ACC112 (cell line): ENCODE measurements around the gene CCNI.

Experiments
- H2AFZ ChIP-seq: fragments of 200-600 bp; sonication (generic); one replicate; pipeline ENCODE4 v1.6.0; 2017; ENCODE audit warnings: antibody characterized with exemption, low read length; ENCODE audit not compliant: unreplicated experiment
- H3K27ac ChIP-seq: fragments of 200-600 bp; sonication (generic); 2 replicates; pipeline ENCODE4 v1.5.1; 2014; ENCODE audit warnings: low read depth, mild to moderate bottlenecking, antibody characterized with exemption, low read length, moderate library complexity
- H3K27me3 ChIP-seq: fragments of 200-600 bp; sonication (generic); 2 replicates; pipeline ENCODE4 v1.6.1; 2014; ENCODE audit warnings: mild to moderate bottlenecking, antibody characterized with exemption, low read length, moderate library complexity, mixed read lengths; ENCODE audit not compliant: insufficient read depth
- H3K36me3 ChIP-seq: fragments of 200-600 bp; sonication (generic); 2 replicates; pipeline ENCODE4 v1.6.1; 2016; ENCODE audit warnings: mild to moderate bottlenecking, antibody characterized with exemption, low read length, moderate library complexity, mixed read lengths; ENCODE audit not compliant: insufficient read depth
- H3K4me1 ChIP-seq: fragments of 200-600 bp; sonication (generic); one replicate; pipeline ENCODE4 v1.6.1; 2016; ENCODE audit warnings: low read length, mixed read lengths; ENCODE audit not compliant: insufficient read depth, unreplicated experiment, control insufficient read depth
- H3K4me3 ChIP-seq: fragments of 200-600 bp; sonication (generic); 2 replicates; pipeline ENCODE4 v1.5.1; 2014; ENCODE audit warnings: mild to moderate bottlenecking, low read depth, low read length
- H3K79me2 ChIP-seq: fragments of 200-600 bp; sonication (generic); one replicate; pipeline ENCODE4 v1.6.0; 2016; ENCODE audit warnings: low read length; ENCODE audit not compliant: control insufficient read depth, unreplicated experiment, insufficient read depth

CCNI gene

DNA sequence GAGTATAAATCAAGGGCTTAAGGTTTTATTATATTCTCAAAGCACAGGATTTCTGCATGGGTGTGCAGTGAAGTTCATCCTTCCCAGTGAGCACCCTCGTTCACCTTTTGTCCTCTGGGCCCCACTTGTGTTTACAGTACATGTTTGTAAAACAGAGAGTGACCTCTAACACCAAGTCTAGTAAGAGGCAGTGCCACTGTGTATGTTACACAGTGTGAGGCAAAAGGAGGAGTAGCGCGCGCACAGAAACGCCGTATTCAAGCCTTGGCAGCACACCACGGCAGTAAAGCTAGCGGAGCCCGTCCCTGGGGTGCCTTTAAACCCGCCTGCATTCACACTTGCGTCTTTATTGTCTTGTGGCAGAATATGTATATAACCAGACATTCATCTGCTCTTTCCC lies 51.9 kb downstream of the CCNI start:
- H3K79me2 ChIP-seq, result no peaks in the 10 kb centered on the region
- peaks cover 26% of the 10 kb centered on the region for H3K36me3 ChIP-seq
- H3K4me3 ChIP-seq, result no peak overlapping the region
- H3K27ac ChIP-seq, result no peak overlapping the region
- H3K27me3 ChIP-seq, result no peaks in the 10 kb centered on the region
- H3K4me1 ChIP-seq, result peaks cover 32% of the 10 kb centered on the region
- no peak overlapping the region for H2AFZ ChIP-seq

DNA sequence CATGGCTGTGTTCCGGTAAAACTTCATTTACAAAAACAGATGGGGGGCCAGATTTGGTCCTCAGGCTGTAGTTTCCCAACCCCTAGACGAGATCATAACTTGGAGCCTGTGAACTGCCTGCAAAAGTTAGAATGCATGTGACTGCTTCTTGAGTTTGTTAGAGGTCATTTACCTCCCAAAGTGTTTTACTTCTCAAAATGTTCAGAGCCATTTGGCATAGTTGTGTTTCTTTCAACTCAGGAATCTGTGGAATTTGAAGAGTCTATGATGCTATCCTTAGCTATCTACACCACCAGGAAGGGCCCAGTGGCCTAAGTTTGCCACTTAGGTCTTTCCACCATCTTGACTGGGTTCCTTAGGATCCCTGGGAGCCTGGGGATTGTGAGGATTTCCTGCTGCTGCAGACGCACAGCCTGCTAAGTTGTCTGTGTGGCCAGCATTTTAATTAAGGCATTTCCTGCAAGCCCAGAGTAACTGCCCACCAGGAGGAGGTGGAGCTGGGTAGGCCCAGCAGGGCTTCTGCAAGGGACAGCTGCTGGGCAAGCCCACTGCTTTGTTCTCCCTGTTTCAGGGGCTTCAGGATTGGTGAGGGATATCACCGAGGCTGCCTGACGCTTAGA lies 53.1 kb downstream of the CCNI start:
- Histone ChIP-seq H3K4me1 (peaks cover 32% of the 10 kb centered on the region), H2AFZ (no peak overlapping the region), H3K27ac (peak overlapping the region; percentile 61), H3K27me3 (no peaks in the 10 kb centered on the region), H3K4me3 (no peak overlapping the region), H3K36me3 (peaks cover 23% of the 10 kb centered on the region; the same call in 1 of the 2 replicates), H3K79me2 (no peaks in the 10 kb centered on the region)

DNA sequence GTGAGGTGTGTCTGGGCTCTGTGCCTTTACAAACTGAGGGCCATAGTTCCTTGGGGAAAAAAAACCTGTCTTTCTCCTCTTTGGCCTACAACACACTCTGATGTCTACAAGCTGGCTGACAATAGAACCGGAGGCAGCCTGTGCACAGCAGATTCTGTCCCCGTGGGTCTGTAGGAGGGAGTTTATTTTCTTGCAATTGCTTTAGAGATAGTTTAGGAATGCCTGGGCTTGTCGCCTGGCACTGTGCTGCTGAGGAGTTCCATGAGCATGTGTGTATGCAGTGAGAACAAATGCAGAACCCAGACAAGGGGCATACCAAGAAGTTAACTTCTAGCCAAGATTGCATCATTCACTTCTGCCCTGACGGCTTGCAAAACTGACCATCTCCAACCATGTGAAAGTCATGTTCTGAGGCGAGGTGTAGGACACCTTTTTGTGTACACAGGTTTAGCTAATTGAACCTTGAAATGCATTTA lies 54.1 kb downstream of the CCNI start:
- H2AFZ ChIP-seq, result no peak overlapping the region
- H3K79me2 ChIP-seq, result no peaks in the 10 kb centered on the region
- H3K36me3 ChIP-seq, result peaks cover 23% of the 10 kb centered on the region; the same call in 1 of the 2 replicates
- peak overlapping the region; percentile 61 for H3K27ac ChIP-seq
- no peak overlapping the region for H3K4me3 ChIP-seq
- peaks cover 32% of the 10 kb centered on the region for H3K4me1 ChIP-seq
- H3K27me3 ChIP-seq, result no peaks in the 10 kb centered on the region

DNA sequence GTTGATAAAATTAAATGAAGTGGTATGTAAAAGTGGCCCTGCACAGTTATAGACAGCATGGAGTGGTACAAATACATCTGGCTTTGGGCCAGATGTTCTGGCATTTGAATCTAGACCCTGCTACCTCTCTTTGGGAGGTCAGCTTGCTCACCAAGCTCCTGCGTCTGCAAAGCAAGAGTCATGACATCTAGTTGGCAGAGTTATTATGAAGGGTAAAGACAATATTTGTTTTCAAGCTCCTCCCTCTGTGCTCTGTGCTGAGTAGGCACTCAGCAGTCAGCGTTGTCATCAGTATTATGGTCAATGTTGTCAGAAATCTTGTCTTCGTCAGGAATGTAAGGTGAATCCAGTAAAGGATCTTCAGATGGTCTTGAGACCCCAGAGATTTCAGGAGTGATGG lies 55.8 kb downstream of the CCNI start:
- H3K27me3 ChIP-seq, result no peaks in the 10 kb centered on the region
- H2AFZ ChIP-seq, result no peak overlapping the region
- H3K36me3 ChIP-seq, result peaks cover 27% of the 10 kb centered on the region
- H3K27ac ChIP-seq, result no peak overlapping the region
- H3K4me3 ChIP-seq, result no peak overlapping the region
- peaks cover 22% of the 10 kb centered on the region for H3K4me1 ChIP-seq
- no peaks in the 10 kb centered on the region for H3K79me2 ChIP-seq

DNA sequence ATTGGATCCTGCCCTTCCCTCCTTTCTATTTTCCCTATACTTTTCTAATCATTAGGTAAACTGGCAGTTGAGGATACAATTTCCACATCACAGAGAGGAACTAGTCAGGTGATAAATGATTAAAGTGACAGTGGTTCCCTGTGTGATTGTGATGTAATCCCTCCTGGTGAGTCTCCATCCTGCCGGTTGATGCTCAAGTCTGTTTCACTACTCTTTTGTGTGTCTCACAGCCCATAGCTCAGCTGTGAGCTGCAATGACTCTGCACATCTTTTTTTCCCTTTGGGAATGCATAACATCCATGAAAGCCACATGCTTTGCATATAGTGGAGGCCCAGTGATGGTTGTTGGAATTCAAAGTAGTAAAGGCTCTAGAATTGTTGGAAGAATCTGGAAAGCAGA lies 60.4 kb downstream of the CCNI start:
- peaks cover 16% of the 10 kb centered on the region for H3K36me3 ChIP-seq

DNA sequence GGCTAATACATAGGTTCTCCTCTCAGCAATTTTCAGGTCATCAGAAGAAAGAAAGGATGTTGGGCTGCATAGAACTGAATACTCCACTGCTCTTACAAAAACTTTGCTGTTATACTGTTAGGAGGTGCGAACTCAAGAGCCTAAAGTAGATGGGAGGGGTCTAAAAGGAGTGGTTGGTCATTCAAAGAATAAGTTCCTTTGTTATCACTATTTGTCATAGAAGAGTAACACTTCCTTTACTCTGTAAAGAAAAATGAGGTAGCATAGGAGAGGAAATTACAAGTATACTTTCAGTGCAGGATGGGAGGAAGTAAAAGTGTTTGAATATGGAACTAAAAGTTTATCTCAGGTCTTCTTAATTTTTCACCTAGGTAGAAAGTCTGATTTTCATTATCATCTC lies 61.5 kb downstream of the CCNI start:
- H3K4me1 ChIP-seq, result peaks cover 24% of the 10 kb centered on the region
- H2AFZ ChIP-seq, result no peak overlapping the region
- H3K27me3 ChIP-seq, result no peaks in the 10 kb centered on the region
- peaks cover 10% of the 10 kb centered on the region for H3K36me3 ChIP-seq
- peaks cover 6% of the 10 kb centered on the region for H3K79me2 ChIP-seq
- no peak overlapping the region for H3K27ac ChIP-seq
- H3K4me3 ChIP-seq, result no peak overlapping the region

More for the DNA sequence above, 60.4 kb downstream of the CCNI start:
- H3K4me3 ChIP-seq, result no peak overlapping the region
- H3K27ac ChIP-seq, result no peak overlapping the region
- H3K4me1 ChIP-seq, result peaks cover 14% of the 10 kb centered on the region
- H3K79me2 ChIP-seq, result no peaks in the 10 kb centered on the region
- H3K27me3 ChIP-seq, result no peaks in the 10 kb centered on the region
- no peak overlapping the region for H2AFZ ChIP-seq

DNA sequence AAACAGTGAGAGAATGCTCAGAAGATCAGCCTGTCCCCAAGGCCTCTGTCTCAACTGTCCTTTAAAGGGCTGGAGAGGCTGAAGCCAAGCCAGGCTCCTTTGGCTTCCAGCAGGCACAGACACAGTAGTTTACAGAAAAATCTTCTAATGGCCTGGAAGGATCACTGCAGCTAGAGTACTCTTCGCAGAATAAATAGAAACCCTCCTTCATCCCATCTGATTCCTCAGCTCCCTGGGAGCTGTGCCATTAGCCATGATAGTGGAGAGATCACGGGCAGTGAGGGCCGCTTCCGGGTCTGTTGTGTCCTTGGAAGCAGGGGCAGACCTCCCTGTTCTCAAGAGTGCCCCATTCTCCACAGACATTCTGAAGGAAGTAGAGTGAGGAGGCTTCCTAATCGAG lies 63.1 kb downstream of the CCNI start:
- Histone ChIP-seq H3K4me1 (peaks cover 40% of the 10 kb centered on the region), H3K79me2 (peaks cover 12% of the 10 kb centered on the region), H2AFZ (no peak overlapping the region), H3K27me3 (no peaks in the 10 kb centered on the region), H3K36me3 (peaks cover 5% of the 10 kb centered on the region; the same call in 1 of the 2 replicates), H3K4me3 (no peak overlapping the region), H3K27ac (no peak overlapping the region)

DNA sequence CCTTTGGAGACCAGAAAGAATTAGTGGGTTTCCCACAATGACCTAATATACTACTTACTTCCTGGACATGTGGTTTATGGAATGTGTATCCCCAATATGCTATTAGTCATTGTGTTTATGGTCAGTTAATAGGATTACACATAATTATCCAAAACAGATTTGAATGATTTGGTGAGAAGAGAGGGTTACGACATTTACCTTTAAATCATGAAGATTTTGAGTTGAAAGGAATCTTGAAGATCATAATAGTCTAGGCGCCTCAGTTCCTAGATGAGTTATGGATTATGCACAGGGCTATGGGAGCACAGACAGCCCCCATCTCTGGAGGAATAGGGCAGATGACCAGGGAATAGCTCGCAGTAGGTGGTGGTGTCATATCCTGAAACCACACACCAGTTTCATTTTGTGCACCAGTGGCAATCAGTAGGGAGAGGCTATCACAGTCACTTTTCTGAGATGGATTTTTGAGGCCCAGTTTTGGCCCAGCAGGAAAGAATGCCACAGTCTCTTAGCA lies 64.9 kb downstream of the CCNI start:
- Histone ChIP-seq H3K27me3 (no peaks in the 10 kb centered on the region), H2AFZ (no peak overlapping the region), H3K36me3 (peaks cover 7% of the 10 kb centered on the region), H3K4me3 (peak overlapping the region; percentile 21; the same call in 1 of the 2 replicates), H3K79me2 (peaks cover 12% of the 10 kb centered on the region), H3K4me1 (peaks cover 57% of the 10 kb centered on the region), H3K27ac (peak overlapping the region; percentile 67)

DNA sequence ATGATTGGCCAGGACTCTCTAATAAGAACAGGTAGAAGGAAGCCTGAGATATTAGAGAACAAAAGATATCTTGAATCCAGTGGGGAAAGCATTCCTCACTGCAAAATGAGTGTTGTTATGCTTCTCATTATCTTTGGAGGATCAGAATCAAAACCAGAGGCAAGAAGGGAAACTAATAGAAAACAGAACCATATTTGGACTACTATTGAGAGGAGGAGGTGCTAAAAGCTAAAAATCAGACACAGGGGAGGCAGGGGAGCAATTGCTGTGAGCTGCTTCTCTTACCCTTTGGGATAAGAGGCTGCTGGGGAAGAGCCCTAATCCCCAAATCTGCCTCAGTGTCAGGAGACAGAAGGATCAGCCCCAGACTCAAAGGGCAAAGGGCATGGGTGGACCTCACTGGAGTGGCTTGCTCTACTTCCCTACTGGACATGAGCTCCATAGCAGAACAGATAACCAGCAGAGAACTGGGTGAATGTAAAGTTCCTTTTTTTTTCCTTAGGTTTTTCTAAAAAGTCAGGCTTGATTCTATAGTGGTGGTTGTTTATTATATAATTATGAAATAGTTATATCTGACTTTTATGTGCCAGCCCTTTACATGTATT lies 66.2 kb downstream of the CCNI start:
- Histone ChIP-seq H3K79me2 (peaks cover 12% of the 10 kb centered on the region), H2AFZ (no peak overlapping the region), H3K27me3 (no peaks in the 10 kb centered on the region), H3K36me3 (peaks cover 10% of the 10 kb centered on the region; the same call in 1 of the 2 replicates), H3K4me3 (no peak overlapping the region), H3K4me1 (peaks cover 59% of the 10 kb centered on the region), H3K27ac (peak overlapping the region; percentile 96; the same call in 1 of the 2 replicates)

DNA sequence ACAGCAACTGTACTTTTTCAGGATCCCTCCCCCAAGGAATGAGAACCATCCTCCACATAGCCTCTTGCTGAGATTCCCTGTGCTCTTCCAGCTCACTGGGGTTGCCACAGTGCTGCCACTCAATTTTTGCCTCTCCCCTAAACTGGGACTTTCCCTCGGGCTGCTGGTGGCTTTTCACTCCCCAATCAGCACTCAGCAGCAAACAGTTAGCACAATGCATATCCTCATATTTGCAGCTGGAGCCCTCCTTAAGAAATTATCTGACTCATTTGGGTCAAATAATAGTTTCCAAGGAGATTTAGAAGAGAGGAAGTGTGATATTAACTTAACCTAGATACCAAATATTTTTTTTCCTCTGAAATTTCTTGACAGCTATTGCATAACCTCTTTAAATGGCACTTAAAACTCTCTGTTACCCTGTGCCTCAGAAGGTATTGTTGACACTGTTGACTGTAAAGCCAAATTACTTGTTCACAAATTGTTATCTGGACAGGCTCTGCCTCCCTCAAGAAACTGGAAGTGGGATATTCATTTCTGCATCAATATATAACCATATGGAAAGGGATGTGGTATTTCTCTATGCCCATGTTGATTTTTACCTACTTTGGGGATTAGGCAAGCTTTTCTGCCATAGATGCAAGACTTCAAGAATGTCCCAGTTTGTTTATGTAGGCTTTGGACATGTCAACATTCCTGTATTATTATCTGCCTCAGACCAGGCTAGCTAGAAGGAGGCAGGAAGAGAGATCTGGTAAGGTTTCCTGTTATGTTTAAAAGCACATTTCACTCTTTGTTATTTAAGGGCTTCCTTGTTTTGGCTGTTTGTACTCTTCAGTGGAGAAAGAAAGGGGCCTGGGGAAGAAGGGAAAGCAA lies 68.2 kb downstream of the CCNI start:
- Histone ChIP-seq H3K27me3 (no peaks in the 10 kb centered on the region), H3K4me1 (peaks cover 72% of the 10 kb centered on the region), H3K4me3 (peak overlapping the region; percentile 18; the same call in 1 of the 2 replicates), H3K36me3 (peaks cover 10% of the 10 kb centered on the region; the same call in 1 of the 2 replicates), H3K79me2 (peaks cover 12% of the 10 kb centered on the region), H2AFZ (no peak overlapping the region), H3K27ac (peak overlapping the region; percentile 96)
